ENCODE data around the gene TET3.

Gene TET3

DNA sequence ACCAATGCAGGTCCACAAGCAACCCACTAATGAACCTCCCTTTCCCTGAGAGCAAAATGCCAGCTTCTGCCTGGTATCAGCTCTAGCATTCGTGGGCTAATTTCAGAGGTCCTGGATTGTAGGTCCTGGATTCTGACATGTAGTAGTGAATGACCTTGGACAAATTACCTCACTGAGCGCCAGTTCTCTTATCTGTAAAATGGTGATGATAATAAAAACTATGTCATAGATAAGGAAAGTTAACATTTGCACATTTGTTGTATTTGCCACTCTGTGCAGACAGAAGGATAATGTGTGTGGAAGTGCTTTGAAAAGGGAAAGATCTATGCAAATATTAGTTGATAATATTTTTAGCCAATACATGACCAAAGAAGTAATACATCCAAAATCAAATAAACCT, 4.1 kb upstream of the TET3 start:
- H3K4me1 ChIP-seq (ENCODE audit: control insufficient read depth, insufficient read depth, low read length): peaks cover 33% of the 10 kb centered on the region
- no peak for DNase-seq (ENCODE audit: low read depth)
- no peaks in the 10 kb centered on the region for H3K9me3 ChIP-seq (ENCODE audit: control insufficient read depth, low read length)
- no peak overlapping the region for H3K4me3 ChIP-seq (ENCODE audit: low read length)
- no peaks in the 10 kb centered on the region for H3K36me3 ChIP-seq (ENCODE audit: control insufficient read depth, insufficient read depth, low read length, severe bottlenecking)
- H3K27me3 ChIP-seq (replicated peaks; ENCODE audit: control insufficient read depth, insufficient read depth, low read length): no peaks in the 10 kb centered on the region
- H3K9ac ChIP-seq (ENCODE audit: low read length): no peak overlapping the region

DNA sequence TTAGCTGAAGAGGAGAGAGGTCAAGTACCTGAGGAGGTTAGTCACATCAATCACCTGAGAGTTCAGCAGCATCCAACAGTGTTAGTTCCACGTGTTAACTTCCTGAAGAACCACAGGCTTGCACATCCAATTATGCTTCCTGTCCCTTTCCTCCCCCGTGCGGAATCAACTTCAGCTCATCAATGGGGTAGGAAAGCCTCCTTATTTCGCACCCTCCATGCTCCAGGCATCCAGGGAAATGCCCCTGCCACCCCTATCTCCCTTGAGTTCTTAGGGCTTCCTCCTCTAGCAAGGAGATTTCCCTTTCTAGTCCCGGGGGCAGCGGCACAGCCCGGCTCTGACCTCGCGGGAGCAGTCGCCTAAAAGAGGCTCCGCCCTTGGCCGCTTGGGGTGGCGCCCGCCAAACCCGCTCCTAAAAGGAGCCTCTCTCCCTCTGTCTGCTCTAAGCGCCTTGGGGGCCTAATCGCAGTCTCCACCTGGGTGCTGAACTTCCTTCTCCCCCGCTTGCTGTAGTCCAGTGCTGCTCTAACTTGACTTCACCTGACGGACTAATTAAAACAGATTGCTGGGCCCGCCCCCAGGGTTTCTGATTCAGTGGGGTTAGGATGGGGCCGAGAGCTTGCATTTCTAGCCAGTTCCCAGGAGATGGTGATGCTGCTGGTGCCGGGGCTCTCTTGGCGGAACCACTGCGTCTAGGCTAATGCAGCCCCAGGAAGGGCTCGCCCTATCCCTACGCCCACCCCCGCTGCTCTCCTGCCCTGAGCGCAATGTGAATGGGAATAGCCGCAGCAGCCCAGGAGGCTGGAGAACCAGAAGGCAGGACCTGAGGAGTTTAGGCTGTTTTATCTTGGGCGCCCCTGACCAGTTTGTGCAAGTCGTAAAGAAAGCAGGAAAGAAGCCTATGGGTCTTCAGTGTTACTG, 3.4 kb upstream of the TET3 start:
- Histone ChIP-seq H3K4me1 (ENCODE audit: control insufficient read depth, insufficient read depth, low read length) (peaks cover 37% of the 10 kb centered on the region), H3K4me3 (ENCODE audit: low read length) (peak overlapping the region; percentile 75), H3K9ac (ENCODE audit: low read length) (peak overlapping the region; percentile 52), H3K27me3 (replicated peaks; ENCODE audit: control insufficient read depth, insufficient read depth, low read length) (no peaks in the 10 kb centered on the region), H3K36me3 (ENCODE audit: control insufficient read depth, insufficient read depth, low read length, severe bottlenecking) (no peaks in the 10 kb centered on the region), H3K9me3 (ENCODE audit: control insufficient read depth, low read length) (no peaks in the 10 kb centered on the region)
- DNase-seq (ENCODE audit: low read depth): peak; percentile 39

DNA sequence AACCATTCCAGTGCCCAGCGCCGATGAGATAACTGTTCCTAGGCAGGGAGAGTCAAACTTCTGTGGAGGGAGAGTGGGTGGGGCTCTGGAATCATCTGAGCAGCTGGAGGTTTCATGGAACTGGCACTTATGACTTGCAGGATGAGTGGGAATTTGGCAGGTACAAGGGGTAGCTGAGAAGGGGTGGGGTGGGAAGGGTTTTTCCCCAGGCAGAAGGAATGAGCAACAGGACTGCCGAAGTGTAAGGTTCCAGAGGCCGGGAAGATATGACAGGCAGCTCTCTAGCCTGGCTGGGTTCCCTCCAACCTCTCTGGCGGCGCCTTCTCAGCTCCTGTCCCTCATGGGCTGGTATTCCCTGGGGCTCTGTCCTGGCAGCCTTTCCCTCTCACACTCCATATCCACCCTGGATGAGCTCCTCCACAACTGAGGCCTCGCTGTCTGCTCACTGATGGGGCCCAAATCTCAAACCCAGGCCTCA, 2.5 kb upstream of the TET3 start:
- Histone ChIP-seq H3K27me3 (replicated peaks; ENCODE audit: control insufficient read depth, insufficient read depth, low read length) (peaks cover under 1% of the 10 kb centered on the region), H3K4me1 (ENCODE audit: control insufficient read depth, insufficient read depth, low read length) (peaks cover 37% of the 10 kb centered on the region), H3K9me3 (ENCODE audit: control insufficient read depth, low read length) (no peaks in the 10 kb centered on the region), H3K4me3 (ENCODE audit: low read length) (peak overlapping the region; percentile 75), H3K9ac (ENCODE audit: low read length) (no peak overlapping the region), H3K36me3 (ENCODE audit: control insufficient read depth, insufficient read depth, low read length, severe bottlenecking) (no peaks in the 10 kb centered on the region)
- no peak for DNase-seq (ENCODE audit: low read depth)

DNA sequence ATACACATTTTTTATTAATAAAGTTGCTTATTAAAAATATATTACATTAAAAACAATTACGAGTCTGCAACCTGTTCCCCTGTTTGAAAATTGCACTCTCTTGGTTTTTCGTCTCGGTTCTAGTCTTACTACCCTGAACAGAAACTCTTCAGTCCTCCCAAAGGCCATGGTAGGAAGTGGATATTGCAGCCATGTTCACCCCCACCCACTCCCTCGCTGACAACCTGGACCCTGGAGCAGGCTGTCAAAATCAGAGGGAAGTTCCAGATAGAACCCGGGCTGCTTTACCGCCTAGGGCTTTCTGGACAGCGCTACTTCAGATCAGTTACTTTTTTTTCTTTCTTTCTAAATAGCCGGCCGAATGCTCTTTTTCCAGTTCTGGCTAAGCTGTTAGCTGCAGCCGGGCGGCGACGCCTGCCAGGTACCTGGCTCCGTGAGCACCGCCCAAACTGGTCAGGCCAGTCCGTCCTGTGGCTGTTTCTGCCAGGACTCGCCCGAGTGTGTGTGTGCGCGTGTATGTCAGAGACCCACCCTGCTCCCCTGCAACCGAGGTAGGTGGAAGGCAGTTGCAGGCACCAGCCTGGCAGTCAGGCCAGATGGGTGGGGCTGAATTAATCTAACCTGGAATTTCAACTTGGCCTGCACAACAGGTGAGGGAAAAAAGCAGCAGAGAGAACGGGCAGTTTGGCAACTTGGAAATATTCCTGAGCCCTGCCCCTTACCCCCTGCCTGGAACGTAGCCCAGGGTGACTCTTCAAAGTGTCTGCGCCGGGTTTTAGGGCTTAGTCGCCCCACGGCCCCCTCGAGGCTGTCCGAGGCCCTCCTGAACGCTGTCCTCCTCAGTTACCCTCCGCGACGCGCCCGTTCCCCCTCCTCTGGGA, 1.1 kb upstream of the TET3 start:
- no peaks in the 10 kb centered on the region for H3K36me3 ChIP-seq (ENCODE audit: control insufficient read depth, insufficient read depth, low read length, severe bottlenecking)
- H3K4me1 ChIP-seq (ENCODE audit: control insufficient read depth, insufficient read depth, low read length): peaks cover 37% of the 10 kb centered on the region
- H3K9me3 ChIP-seq (ENCODE audit: control insufficient read depth, low read length): no peaks in the 10 kb centered on the region
- H3K27me3 ChIP-seq (replicated peaks; ENCODE audit: control insufficient read depth, insufficient read depth, low read length): peaks cover 9% of the 10 kb centered on the region
- H3K4me3 ChIP-seq (ENCODE audit: low read length): peak overlapping the region; percentile 68
- no peak for DNase-seq (ENCODE audit: low read depth)
- H3K9ac ChIP-seq (ENCODE audit: low read length): peak overlapping the region; percentile 55

DNA sequence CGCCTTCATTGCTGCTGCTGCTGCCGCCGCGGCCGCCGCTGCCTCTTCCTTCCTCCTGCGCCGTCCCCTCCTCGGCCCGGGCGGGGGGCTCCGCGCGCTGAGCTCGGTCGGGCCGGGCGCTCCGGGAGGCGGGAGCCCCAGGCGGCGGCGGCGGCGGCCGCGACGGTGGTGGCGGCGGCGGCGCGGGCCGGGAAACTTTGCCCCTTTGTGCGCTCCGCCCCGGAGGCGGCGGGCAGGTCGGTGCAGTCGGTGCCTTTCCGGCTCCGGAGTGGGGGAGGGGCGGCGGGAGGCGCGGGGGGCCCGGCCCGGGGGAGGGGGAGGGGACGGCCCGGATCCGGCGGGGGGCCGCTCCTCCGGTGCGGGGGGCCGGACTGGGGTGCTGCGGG, 205 bp downstream of the TET3 start:
- no peak overlapping the region for H3K9ac ChIP-seq (ENCODE audit: low read length)
- peak; percentile 56 for DNase-seq (ENCODE audit: low read depth)
- no peaks in the 10 kb centered on the region for H3K36me3 ChIP-seq (ENCODE audit: control insufficient read depth, insufficient read depth, low read length, severe bottlenecking)
- H3K4me3 ChIP-seq (ENCODE audit: low read length): peak overlapping the region; percentile 68
- peaks cover 9% of the 10 kb centered on the region for H3K27me3 ChIP-seq (replicated peaks; ENCODE audit: control insufficient read depth, insufficient read depth, low read length)
- no peaks in the 10 kb centered on the region for H3K9me3 ChIP-seq (ENCODE audit: control insufficient read depth, low read length)
- H3K4me1 ChIP-seq (ENCODE audit: control insufficient read depth, insufficient read depth, low read length): peaks cover 32% of the 10 kb centered on the region

DNA sequence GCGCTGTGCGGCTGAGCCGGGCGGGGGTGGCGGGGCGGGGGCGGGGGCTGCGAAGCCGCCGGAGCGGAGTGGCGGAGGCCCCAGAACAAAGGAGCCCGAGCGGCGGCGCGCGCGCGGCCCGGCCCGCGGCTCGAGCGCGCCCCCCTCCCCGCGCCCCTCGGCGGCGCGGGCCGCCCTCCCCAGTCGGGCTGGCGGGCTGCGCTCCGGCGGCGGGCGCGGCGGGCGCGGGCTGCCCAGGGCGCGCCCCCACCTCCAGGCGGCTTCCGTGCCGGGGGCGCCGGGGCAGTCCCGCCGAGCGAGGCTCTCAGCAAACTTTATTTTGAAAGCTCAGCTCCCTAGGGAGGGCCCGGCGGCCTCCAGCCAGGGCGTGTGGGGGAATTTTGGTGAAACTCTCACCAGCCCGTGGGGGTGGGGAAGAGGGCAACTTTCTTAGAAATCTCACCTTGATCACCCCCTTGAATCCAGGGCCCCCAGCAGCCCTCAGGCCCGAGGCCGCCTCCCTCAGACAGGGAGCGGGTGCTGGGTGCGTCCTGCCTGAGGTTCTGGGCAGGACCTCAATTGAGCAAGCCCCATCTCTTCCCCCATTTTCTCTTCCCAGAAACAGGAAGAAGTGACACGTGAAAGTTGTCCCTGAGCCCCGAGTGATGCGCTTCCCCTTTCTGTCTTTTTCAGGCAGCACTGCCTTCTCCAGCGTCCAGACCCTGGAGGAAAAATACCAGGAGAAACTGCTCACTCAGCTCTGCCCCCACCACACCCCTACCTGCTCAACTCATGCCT, 786 bp downstream of the TET3 start:
- Histone ChIP-seq H3K4me3 (ENCODE audit: low read length) (peak overlapping the region; percentile 79), H3K36me3 (ENCODE audit: control insufficient read depth, insufficient read depth, low read length, severe bottlenecking) (no peaks in the 10 kb centered on the region), H3K27me3 (replicated peaks; ENCODE audit: control insufficient read depth, insufficient read depth, low read length) (peaks cover 9% of the 10 kb centered on the region), H3K9me3 (ENCODE audit: control insufficient read depth, low read length) (no peaks in the 10 kb centered on the region), H3K9ac (ENCODE audit: low read length) (peak overlapping the region; percentile 78), H3K4me1 (ENCODE audit: control insufficient read depth, insufficient read depth, low read length) (peaks cover 32% of the 10 kb centered on the region)
- DNase-seq (ENCODE audit: low read depth): peak; percentile 68

DNA sequence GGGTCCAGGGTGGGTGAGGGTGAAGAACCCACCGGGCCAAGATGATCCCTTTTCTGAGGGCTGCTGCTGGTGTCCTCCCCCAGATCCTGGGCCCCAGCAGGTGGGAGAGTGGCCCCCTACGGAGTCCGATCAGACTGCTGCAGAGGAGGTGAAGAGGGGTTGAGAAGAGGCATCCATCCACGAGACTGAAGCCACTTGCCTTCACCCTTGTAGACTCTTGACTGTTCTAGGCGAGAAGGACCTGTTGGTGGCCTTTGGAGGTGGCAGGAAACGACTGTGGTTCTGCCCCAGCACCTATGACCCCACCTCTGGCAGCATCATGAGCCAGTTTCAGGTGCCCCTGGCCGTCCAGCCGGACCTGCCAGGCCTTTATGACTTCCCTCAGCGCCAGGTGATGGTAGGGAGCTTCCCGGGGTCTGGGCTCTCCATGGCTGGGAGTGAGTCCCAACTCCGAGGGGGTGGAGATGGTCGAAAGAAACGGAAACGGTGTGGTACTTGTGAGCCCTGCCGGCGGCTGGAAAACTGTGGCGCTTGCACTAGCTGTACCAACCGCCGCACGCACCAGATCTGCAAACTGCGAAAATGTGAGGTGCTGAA, 1.5 kb downstream of the TET3 start:
- DNase-seq (ENCODE audit: low read depth): no peak
- Histone ChIP-seq H3K9ac (ENCODE audit: low read length) (peak overlapping the region; percentile 78), H3K9me3 (ENCODE audit: control insufficient read depth, low read length) (no peaks in the 10 kb centered on the region), H3K27me3 (replicated peaks; ENCODE audit: control insufficient read depth, insufficient read depth, low read length) (peaks cover 9% of the 10 kb centered on the region), H3K4me1 (ENCODE audit: control insufficient read depth, insufficient read depth, low read length) (peaks cover 29% of the 10 kb centered on the region), H3K4me3 (ENCODE audit: low read length) (peak overlapping the region; percentile 79), H3K36me3 (ENCODE audit: control insufficient read depth, insufficient read depth, low read length, severe bottlenecking) (no peaks in the 10 kb centered on the region)

DNA sequence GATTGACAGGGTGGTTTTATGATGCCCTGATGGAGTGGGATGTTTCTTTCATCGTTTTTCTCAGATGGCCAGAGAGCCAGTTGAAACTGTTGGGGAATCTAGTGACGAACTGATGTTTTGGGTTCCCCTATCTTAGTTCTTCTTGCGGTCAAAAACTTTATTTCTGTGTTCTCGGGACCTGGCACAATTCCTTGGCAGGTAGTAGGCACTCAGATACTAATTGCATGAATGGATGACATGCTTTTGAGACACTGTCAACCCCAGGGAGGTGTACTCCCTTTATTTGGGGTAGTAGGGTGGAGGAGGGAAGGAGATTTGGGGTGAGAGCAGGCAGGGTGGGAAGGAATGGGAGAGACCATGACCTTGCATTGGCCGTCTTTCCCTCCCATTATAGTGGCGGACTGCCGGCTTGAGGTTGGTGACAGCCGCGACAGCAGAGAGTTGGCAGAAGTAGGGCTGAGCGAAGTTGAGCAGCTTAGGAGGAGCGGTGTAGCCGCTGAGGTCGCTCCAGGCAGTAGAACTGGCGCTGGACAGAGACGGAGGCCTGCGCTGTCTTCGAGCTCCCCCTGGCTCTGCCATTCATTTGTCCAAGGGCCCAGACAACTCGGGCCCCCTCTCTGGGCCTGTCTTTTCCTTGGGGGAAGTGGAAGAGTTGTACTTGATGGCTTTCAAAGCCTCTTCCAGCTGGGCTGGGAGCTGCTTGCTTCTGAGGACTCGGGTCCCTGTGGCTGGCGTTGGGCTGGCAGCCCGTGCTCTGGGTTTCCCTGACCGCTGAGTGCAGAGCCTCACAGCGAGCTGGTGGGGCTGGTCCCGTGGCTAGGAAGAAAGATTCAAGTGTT, 2.6 kb downstream of the TET3 start:
- no peak for DNase-seq (ENCODE audit: low read depth)
- H3K36me3 ChIP-seq (ENCODE audit: control insufficient read depth, insufficient read depth, low read length, severe bottlenecking): no peaks in the 10 kb centered on the region
- H3K9me3 ChIP-seq (ENCODE audit: control insufficient read depth, low read length): no peaks in the 10 kb centered on the region
- no peak overlapping the region for H3K9ac ChIP-seq (ENCODE audit: low read length)
- peaks cover 9% of the 10 kb centered on the region for H3K27me3 ChIP-seq (replicated peaks; ENCODE audit: control insufficient read depth, insufficient read depth, low read length)
- no peak overlapping the region for H3K4me3 ChIP-seq (ENCODE audit: low read length)
- peaks cover 17% of the 10 kb centered on the region for H3K4me1 ChIP-seq (ENCODE audit: control insufficient read depth, insufficient read depth, low read length)

DNA sequence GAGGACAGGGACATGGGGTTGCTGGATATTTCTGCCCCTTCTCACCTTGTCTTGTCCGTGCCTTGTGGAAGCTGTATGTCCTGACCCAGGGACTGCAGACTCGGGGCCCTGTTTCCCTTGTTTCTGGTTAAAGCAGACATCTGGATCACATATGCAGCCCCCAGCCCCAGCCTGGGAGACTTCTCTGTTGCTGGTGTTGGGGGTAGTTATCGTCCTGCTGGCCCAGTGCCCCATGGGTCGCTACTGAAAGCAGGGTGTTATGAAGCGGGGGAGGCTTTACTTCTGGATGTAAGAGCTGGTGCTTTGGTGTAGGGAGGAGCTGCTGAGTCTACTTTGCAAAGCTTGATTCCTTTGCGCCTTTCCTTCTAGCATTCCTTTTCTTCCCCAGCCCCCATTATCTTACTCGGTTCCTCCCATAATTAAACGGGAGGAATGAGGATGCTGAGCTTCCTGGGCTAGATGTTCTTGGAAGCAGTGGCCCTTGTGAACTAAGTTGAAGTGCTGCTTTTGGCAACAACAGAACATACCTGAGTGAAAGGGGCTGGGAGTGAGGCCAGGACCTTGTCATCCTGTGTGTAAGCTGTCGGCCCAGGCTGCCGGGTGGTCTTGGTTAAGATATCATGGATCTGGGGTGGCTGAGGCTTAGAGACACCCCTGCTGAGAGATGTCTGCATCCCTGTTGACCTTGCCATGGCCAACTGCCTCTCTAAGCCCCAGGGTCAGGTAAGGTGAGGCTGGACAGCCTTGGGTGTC, 3.4 kb downstream of the TET3 start:
- peaks cover 13% of the 10 kb centered on the region for H3K4me1 ChIP-seq (ENCODE audit: control insufficient read depth, insufficient read depth, low read length)
- H3K9me3 ChIP-seq (ENCODE audit: control insufficient read depth, low read length): no peaks in the 10 kb centered on the region
- H3K4me3 ChIP-seq (ENCODE audit: low read length): no peak overlapping the region
- H3K27me3 ChIP-seq (replicated peaks; ENCODE audit: control insufficient read depth, insufficient read depth, low read length): peaks cover 9% of the 10 kb centered on the region
- no peak overlapping the region for H3K9ac ChIP-seq (ENCODE audit: low read length)
- no peaks in the 10 kb centered on the region for H3K36me3 ChIP-seq (ENCODE audit: control insufficient read depth, insufficient read depth, low read length, severe bottlenecking)
- DNase-seq (ENCODE audit: low read depth): no peak
